H9 (cell line): ENCODE measurements around the gene STARD4. TPM values are rescaled to one million over a fixed set of nuclear protein-coding genes. Genes with fewer than 3 reads are reported as not detected.

Source experiments
- DNase-seq: peaks from one replicate; pipeline ENCODE4 v3.0.0-alpha.2; 2017
- H2AFZ ChIP-seq: one replicate; pipeline ENCODE4 v1.6.1; 2013; ENCODE audit warnings: mild to moderate bottlenecking, low read length, control low read depth, moderate library complexity
- H2AK5ac ChIP-seq: 2 replicates; pipeline ENCODE4 v1.6.1; 2013; ENCODE audit warnings: low read length, control low read depth, mixed read lengths; ENCODE audit not compliant: insufficient read length
- H2BK120ac ChIP-seq: one replicate; pipeline ENCODE4 v1.6.1; 2013; ENCODE audit warnings: low read depth, mild to moderate bottlenecking, low read length, control low read depth, inconsistent platforms; ENCODE audit not compliant: poor library complexity, severe bottlenecking
- H2BK12ac ChIP-seq: 2 replicates; pipeline ENCODE4 v1.6.1; 2013; ENCODE audit warnings: low read length, control low read depth, mixed read lengths, low read depth; ENCODE audit not compliant: insufficient read length
- H2BK15ac ChIP-seq: 2 replicates; pipeline ENCODE4 v1.6.1; 2013; ENCODE audit warnings: low read depth, low read length, control low read depth
- H2BK20ac ChIP-seq: one replicate; pipeline ENCODE4 v1.6.1; 2013; ENCODE audit warnings: low read depth, mild to moderate bottlenecking, low read length, control low read depth, inconsistent platforms; ENCODE audit not compliant: poor library complexity, severe bottlenecking
- H2BK5ac ChIP-seq: 2 replicates; pipeline ENCODE4 v1.6.1; 2013; ENCODE audit warnings: low read length, control low read depth, mixed read lengths; ENCODE audit not compliant: insufficient read length
- H3K14ac ChIP-seq: 2 replicates; pipeline ENCODE4 v1.6.1; 2013; ENCODE audit warnings: low read length, control low read depth; ENCODE audit not compliant: insufficient read depth
- H3K18ac ChIP-seq: 2 replicates; pipeline ENCODE4 v1.6.1; 2013; ENCODE audit warnings: low read depth, mild to moderate bottlenecking, mixed read lengths, low read length, control low read depth; ENCODE audit not compliant: insufficient read length
- H3K23ac ChIP-seq: 2 replicates; pipeline ENCODE4 v1.6.1; 2013; ENCODE audit warnings: low read length, control low read depth, mixed read lengths, low read depth; ENCODE audit not compliant: insufficient read length
- H3K23me2 ChIP-seq: 2 replicates; pipeline ENCODE4 v1.6.1; 2013; ENCODE audit warnings: low read depth, mild to moderate bottlenecking, mixed read lengths, low read length, control low read depth; ENCODE audit not compliant: insufficient read length, poor library complexity, severe bottlenecking
- H3K27ac ChIP-seq: 2 replicates; pipeline ENCODE4 v1.5.1; 2013; ENCODE audit warnings: low read length, control low read depth, mixed read lengths, low read depth; ENCODE audit not compliant: insufficient read length
- H3K27me3 ChIP-seq: 2 replicates; pipeline ENCODE4 v1.6.1; 2013; ENCODE audit warnings: low read length, control low read depth, inconsistent platforms; ENCODE audit not compliant: insufficient read depth
- H3K4ac ChIP-seq: 2 replicates; pipeline ENCODE4 v1.6.1; 2013; ENCODE audit warnings: low read depth, mild to moderate bottlenecking, control low read depth, inconsistent platforms, low read length, moderate library complexity
- H3K4me1 ChIP-seq: 2 replicates; pipeline ENCODE4 v1.6.1; 2013; ENCODE audit warnings: low read length, control low read depth, inconsistent platforms; ENCODE audit not compliant: insufficient read depth
- H3K4me2 ChIP-seq: 2 replicates; pipeline ENCODE4 v1.6.1; 2013; ENCODE audit warnings: low read length, control low read depth, mixed read lengths; ENCODE audit not compliant: insufficient read length, insufficient read depth
- H3K56ac ChIP-seq: 2 replicates; pipeline ENCODE4 v1.6.1; 2013; ENCODE audit warnings: low read depth, mild to moderate bottlenecking, mixed read lengths, low read length, control low read depth; ENCODE audit not compliant: insufficient read length
- H3K79me1 ChIP-seq: 2 replicates; pipeline ENCODE4 v1.6.1; 2013; ENCODE audit warnings: low read depth, mild to moderate bottlenecking, moderate library complexity, low read length, control low read depth, inconsistent platforms; ENCODE audit not compliant: insufficient read depth, poor library complexity, severe bottlenecking
- H3K79me2 ChIP-seq: 2 replicates; pipeline ENCODE4 v1.6.1; 2013; ENCODE audit warnings: low read length, control low read depth, inconsistent platforms; ENCODE audit not compliant: insufficient read depth
- H3K9ac ChIP-seq: 2 replicates; pipeline ENCODE4 v1.6.1; 2013; ENCODE audit warnings: low read length, control low read depth, mixed read lengths; ENCODE audit not compliant: insufficient read length; ENCODE audit errors: extremely low read depth
- H3K9me3 ChIP-seq: one replicate; pipeline ENCODE4 v1.6.1; 2013; ENCODE audit warnings: low read depth, low read length, inconsistent platforms; ENCODE audit not compliant: control insufficient read depth
- H3T11ph ChIP-seq: one replicate; pipeline ENCODE4 v1.6.1; 2013; ENCODE audit warnings: mild to moderate bottlenecking, low read length, control low read depth, inconsistent platforms
- H4K20me1 ChIP-seq: one replicate; pipeline ENCODE4 v1.6.1; 2013; ENCODE audit not compliant: control insufficient read depth, insufficient read length, insufficient read depth
- H4K5ac ChIP-seq: 2 replicates; pipeline ENCODE4 v1.6.1; 2013; ENCODE audit warnings: low read depth, mild to moderate bottlenecking, mixed read lengths, low read length, control low read depth; ENCODE audit not compliant: insufficient read length
- H4K8ac ChIP-seq: replicated peaks from 2 replicates; pipeline ENCODE4 v1.6.1; 2013; ENCODE audit warnings: low read length, control low read depth, mixed read lengths, low read depth; ENCODE audit not compliant: insufficient read length
- H4K91ac ChIP-seq: 2 replicates; pipeline ENCODE4 v1.6.1; 2013; ENCODE audit warnings: low read depth, mild to moderate bottlenecking, moderate library complexity, mixed read lengths, low read length, control low read depth; ENCODE audit not compliant: insufficient read length
- H3K27ac Mint-ChIP-seq, 3 experiments: 2 replicates in 2 of 3; 3 replicates in 1 of 3; pipeline ENCODE4 v1.8.0; 2020 to 2021; ENCODE audit warnings: mixed read lengths in 3 of 3, mild to moderate bottlenecking in 1 of 3, moderate library complexity in 1 of 3
- H3K27me3 Mint-ChIP-seq: 2 replicates; pipeline ENCODE4 v1.8.0; 2021; ENCODE audit warnings: low read depth, mild to moderate bottlenecking, moderate library complexity, mixed read lengths
- H3K36me3 Mint-ChIP-seq, 3 experiments: 2 replicates in 2 of 3; 3 replicates in 1 of 3; pipeline ENCODE4 v1.8.0; 2020 to 2021; ENCODE audit warnings: low read depth in 3 of 3, mixed read lengths in 3 of 3; ENCODE audit not compliant: insufficient read depth in 1 of 3
- H3K4me1 Mint-ChIP-seq, 2 experiments: 2 replicates each; pipeline ENCODE4 v1.8.0; 2020; ENCODE audit warnings: mixed read lengths in 2 of 2
- H3K4me3 Mint-ChIP-seq, 2 experiments: 2 replicates in 1 of 2; 3 replicates in 1 of 2; pipeline ENCODE4 v1.8.0; 2020 to 2021; ENCODE audit warnings: mild to moderate bottlenecking in 2 of 2, mixed read lengths in 2 of 2, moderate library complexity in 1 of 2
- H3K9me3 Mint-ChIP-seq, 2 experiments: 2 replicates in 1 of 2; 3 replicates in 1 of 2; pipeline ENCODE4 v1.8.0; 2020; ENCODE audit warnings: mild to moderate bottlenecking in 2 of 2, mixed read lengths in 2 of 2, moderate library complexity in 1 of 2
- CTCF ChIP-seq: fragments of 200-600 bp; sonication (generic); conservative IDR thresholded peaks from 3 replicates; pipeline ENCODE4 v1.8.0; 2021; ENCODE audit warnings: antibody characterized with exemption, mild to moderate bottlenecking
- WGBS: extraction: QIAGEN DNeasy Blood & Tissue Kit; methylation state at CpG from one replicate; pipeline ENCODE4 v1.1.7; 2013; ENCODE audit warnings: missing lambda C conversion rate, low lambda C conversion rate, mixed read lengths; ENCODE audit not compliant: insufficient read length; ENCODE audit errors: extremely low coverage; 5-methylcytosine and 5-hydroxymethylcytosine counted together
- total RNA-seq: library from RNA; stranded (reverse); gene quantifications from 2 replicates; pipeline ENCODE4 v1.2.1, GENCODE V29; 2021

The STARD4 gene
- total RNA-seq, 1 experiment from 2014 or later: 28.7 TPM

DNA sequence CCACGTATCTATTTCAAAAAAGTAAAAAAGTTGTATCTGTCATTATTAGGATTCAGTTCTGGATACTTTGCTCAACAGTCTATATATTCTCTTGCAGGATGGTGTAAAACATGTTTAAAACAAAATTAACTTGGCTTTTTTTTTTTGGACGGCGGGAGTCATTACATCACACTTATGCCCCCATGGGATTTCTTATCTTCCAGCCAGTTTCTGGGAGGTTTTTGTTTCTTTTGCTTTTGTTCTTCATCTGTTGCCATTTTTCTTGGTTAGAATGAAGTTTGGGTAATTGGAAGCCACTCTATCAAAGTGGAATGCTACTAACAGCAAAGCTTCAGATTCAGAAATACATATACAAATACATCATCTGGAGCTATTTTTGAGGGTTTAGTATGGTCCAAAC lies 1.8 kb upstream of the STARD4 start:
- no peak overlapping the region for H4K5ac ChIP-seq
- Mint-ChIP-seq H3K4me1 (peaks cover 36 to 44% of the 10 kb centered on the region in 2 experiments), H3K36me3 (no peaks in the 10 kb centered on the region; a peak in 1 of 7 replicates), H3K27ac (peak overlapping the region in 1 of 3 experiments; percentile 37; a peak in 2 of 7 replicates), H3K4me3 (peak overlapping the region in 1 of 2 experiments; percentile 64; a peak in 1 of 5 replicates), H3K9me3 (no peaks in the 10 kb centered on the region), H3K27me3 (no peaks in the 10 kb centered on the region)
- no peak overlapping the region for H3K18ac ChIP-seq
- no peak overlapping the region for H3K4ac ChIP-seq
- no peak overlapping the region for H2BK120ac ChIP-seq
- H3K23me2 ChIP-seq: no peaks in the 10 kb centered on the region
- H3K14ac ChIP-seq: no peak overlapping the region
- H3K23ac ChIP-seq: no peak overlapping the region
- H2BK20ac ChIP-seq: no peak overlapping the region
- no peaks in the 10 kb centered on the region for H3K79me1 ChIP-seq
- H4K91ac ChIP-seq: no peak overlapping the region
- H3K27ac ChIP-seq: no peak overlapping the region
- H3K4me2 ChIP-seq: no peak overlapping the region
- H2AK5ac ChIP-seq: no peak overlapping the region
- H4K8ac ChIP-seq: no peak overlapping the region
- no peak overlapping the region for H3K9ac ChIP-seq
- H3T11ph ChIP-seq: no peak overlapping the region
- H4K20me1 ChIP-seq: no peaks in the 10 kb centered on the region
- H2BK15ac ChIP-seq: no peak overlapping the region
- no peak for DNase-seq
- no peaks in the 10 kb centered on the region for H3K9me3 ChIP-seq
- no peak overlapping the region for H3K56ac ChIP-seq
- no peak overlapping the region for H2BK12ac ChIP-seq
- no peak overlapping the region for H2AFZ ChIP-seq
- no peaks in the 10 kb centered on the region for H3K27me3 ChIP-seq
- WGBS: no CpG with 5 or more reads among the region's 3 CpGs
- H3K79me2 ChIP-seq: peaks cover 26% of the 10 kb centered on the region
- H2BK5ac ChIP-seq: no peak overlapping the region
- TF ChIP-seq CTCF: no peak
- H3K4me1 ChIP-seq: peaks cover 2% of the 10 kb centered on the region; the same call in 1 of the 2 replicates
